Breast epithelium (tissue), 3 donors: ENCODE measurements around the gene LIMD2.

Experiments used
- CTCF ChIP-seq, 3 donors: fragments of 450-650 bp; IDR thresholded peaks; one replicate each; pipeline ENCODE4 v1.5.1; 2016 to 2017; ENCODE audit warnings: antibody characterized with exemption in 3 of 3, mild to moderate bottlenecking in 3 of 3, moderate library complexity in 3 of 3
- POLR2AphosphoS5 ChIP-seq, 3 donors: sonication (generic); formaldehyde crosslinking; IDR thresholded peaks; one replicate each; pipeline ENCODE4 v1.6.1; 2017; ENCODE audit warnings: antibody characterized with exemption in 3 of 3

GRCh38 chr17:63740464-63741142 lies 40.7 kb upstream of the LIMD2 start:
- TF ChIP-seq CTCF (IDR thresholded peaks at IDR 0.05) (no peak), POLR2AphosphoS5 (IDR thresholded peaks at IDR 0.05) (no peak)
